GM21447 (cell line): Measurements from ENCODE around the gene TAF1L.

Experiments used
- ATAC-seq: cut with Tn5 transposase; IDR thresholded peaks from one replicate; pipeline ENCODE4 v1.9.1; 2021; ENCODE audit not compliant: unreplicated experiment

Gene TAF1L

GRCh38 chr9:32589083-32589723 lies 46.3 kb downstream of the TAF1L start:
- ATAC-seq = no peak

DNA sequence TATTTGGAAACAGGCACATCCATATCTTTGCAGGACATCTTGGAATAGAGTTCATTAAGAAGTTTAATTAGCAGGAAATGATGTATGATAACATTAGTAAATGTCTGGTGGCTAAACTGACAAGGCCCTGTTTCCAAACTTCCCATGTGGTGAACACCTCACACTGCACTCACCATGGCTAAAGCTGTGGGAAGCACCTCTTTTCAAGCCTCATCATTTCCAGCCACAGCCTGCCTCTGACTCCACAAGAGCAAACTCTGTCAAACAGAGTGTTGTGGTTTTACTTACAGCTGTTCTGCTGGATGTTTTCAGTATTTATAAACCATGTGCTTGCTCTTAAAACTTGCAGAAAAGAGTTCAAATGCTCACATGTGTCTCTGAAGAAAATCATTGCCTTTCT lies 47.6 kb downstream of the TAF1L start:
- no peak for ATAC-seq

GRCh38 chr9:32584784-32585183 lies 50.7 kb downstream of the TAF1L start:
- no peak for ATAC-seq

- no peak for ATAC-seq
Observed at GRCh38 chr9:32581512-32582143, 53.8 kb downstream of the TAF1L start.

- no peak for ATAC-seq
Observed at GRCh38 chr9:32580631-32581300, 54.7 kb downstream of the TAF1L start.

DNA sequence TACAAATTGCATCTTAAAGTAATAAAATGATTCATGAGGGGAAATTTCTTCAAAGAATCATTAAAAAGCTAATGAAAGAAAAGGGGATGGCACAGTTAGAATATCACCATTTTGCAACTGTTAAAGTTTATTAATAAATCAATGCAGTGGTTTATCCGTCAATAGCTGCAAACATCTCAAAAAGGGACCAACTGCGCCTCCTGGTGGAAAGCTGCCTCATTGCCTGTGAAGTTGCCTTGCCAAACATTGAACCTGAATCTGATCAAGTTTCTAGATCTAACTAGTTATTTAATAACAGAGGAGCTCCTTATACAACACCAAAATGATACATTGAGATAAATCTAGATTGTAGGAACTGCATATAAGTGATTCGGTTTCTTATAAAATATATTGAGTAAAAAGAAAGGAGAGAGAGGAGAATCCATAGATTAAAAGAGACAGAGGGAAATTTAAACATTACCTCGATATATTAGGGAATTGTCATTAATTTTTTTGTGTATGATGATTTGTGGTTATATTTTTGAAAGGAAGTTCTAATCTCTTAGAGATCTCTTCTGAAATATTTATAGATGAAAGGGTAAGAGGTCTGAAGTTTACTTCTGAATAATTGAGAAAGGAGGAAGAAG lies 55.6 kb downstream of the TAF1L start:
- no peak for ATAC-seq
